ENCODE measurements around the gene TSC2.

TSC2 gene

GRCh38 chr16:2026461-2027023 is 21.2 kb upstream of the TSC2 start, which contains the start of gene NHERF2:
TSS of gene NHERF2 (plus strand) at chr16:2026902. CDS start at chr16:2027006, 104 bp downstream.
- peaks cover 17 to 48% (median 42%) of the 10 kb centered on the region in 11 experiments for H3K27me3 ChIP-seq
- H3K4me1 ChIP-seq, result peaks cover 34 to 83% (median 63%) of the 10 kb centered on the region in 10 experiments
- H3K4me3 ChIP-seq, result peak within 1 kb of the TSS; percentile 63 to 80 (median 67)
- peak within 1 kb of the TSS; percentile 58 to 80 (median 76) for H3K9ac ChIP-seq
- H3K4me2 ChIP-seq, result peak within 1 kb of the TSS; percentile 96 to 98 (median 97)
- no peaks in the 10 kb centered on the region for H3K36me3 ChIP-seq
- H4K20me1 ChIP-seq, result peaks cover 0 to 24% (median 14%) of the 10 kb centered on the region in 11 experiments; a peak in 15 of 22 replicates
- no peaks in the 10 kb centered on the region for H3K9me3 ChIP-seq (replicated peaks in 1 of 11)
- H3K27ac ChIP-seq, result peak within 1 kb of the TSS in 8 of 11 experiments; percentile 10 to 53 (median 40); a peak in 9 of 22 replicates
- TF ChIP-seq Cebpa-rat (IDR thresholded peaks at IDR 0.05), result no peak

- Histone ChIP-seq H3K27ac (peak overlapping the region in 8 of 11 experiments; percentile 10 to 53 (median 40); a peak in 9 of 22 replicates), H3K9me3 (replicated peaks in 1 of 11) (no peaks in the 10 kb centered on the region), H3K4me2 (peak overlapping the region; percentile 96 to 98 (median 97)), H4K20me1 (peaks cover 0 to 24% (median 14%) of the 10 kb centered on the region in 11 experiments; a peak in 15 of 22 replicates), H3K4me3 (peak overlapping the region; percentile 63 to 80 (median 67)), H3K4me1 (peaks cover 41 to 90% (median 70%) of the 10 kb centered on the region in 10 experiments), H3K36me3 (no peaks in the 10 kb centered on the region), H3K9ac (peak overlapping the region; percentile 58 to 80 (median 76)), H3K27me3 (peaks cover 15 to 42% (median 37%) of the 10 kb centered on the region in 11 experiments; a peak in 20 of 22 replicates)
- no peak for TF ChIP-seq Cebpa-rat (IDR thresholded peaks at IDR 0.05)
Observed at GRCh38 chr16:2027024-2028010, 20.5 kb upstream of the TSC2 start.

DNA sequence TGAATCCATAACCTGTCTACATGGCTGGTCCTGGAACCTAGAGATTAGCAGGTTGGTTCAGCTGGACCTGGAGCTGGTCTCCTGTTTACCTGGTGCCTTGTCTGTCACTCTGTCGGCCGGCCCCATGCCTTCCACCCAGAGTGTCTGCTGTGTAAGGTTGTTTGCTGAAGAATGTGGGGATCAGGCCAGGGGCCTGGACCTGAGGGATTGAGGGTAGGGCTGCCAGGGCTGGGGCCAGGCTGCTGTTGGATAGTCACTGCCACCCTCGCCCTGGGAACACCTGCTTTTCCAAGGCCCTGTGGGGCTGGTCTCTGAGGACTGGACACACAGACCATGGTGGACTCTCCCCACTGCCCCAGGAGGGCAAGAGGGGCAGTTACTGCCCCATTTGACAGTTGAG is 19.6 kb upstream of the TSC2 start:
- Histone ChIP-seq H3K4me2 (peak overlapping the region; percentile 96 to 98 (median 97); a peak in 21 of 22 replicates), H3K9me3 (replicated peaks in 1 of 11) (no peaks in the 10 kb centered on the region), H3K36me3 (no peaks in the 10 kb centered on the region), H3K4me1 (peaks cover 49 to 91% (median 73%) of the 10 kb centered on the region in 10 experiments), H4K20me1 (peaks cover 0 to 24% (median 14%) of the 10 kb centered on the region in 11 experiments; a peak in 15 of 22 replicates), H3K27ac (no peak overlapping the region), H3K9ac (peak overlapping the region in 4 of 11 experiments; percentile 20 to 79 (median 72); a peak in 2 of 22 replicates), H3K4me3 (peak overlapping the region in 5 of 10 experiments; percentile 63 to 80 (median 70); a peak in 6 of 20 replicates), H3K27me3 (peaks cover 15 to 42% (median 37%) of the 10 kb centered on the region in 11 experiments; a peak in 20 of 22 replicates)
- no peak for TF ChIP-seq Cebpa-rat (IDR thresholded peaks at IDR 0.05)

DNA sequence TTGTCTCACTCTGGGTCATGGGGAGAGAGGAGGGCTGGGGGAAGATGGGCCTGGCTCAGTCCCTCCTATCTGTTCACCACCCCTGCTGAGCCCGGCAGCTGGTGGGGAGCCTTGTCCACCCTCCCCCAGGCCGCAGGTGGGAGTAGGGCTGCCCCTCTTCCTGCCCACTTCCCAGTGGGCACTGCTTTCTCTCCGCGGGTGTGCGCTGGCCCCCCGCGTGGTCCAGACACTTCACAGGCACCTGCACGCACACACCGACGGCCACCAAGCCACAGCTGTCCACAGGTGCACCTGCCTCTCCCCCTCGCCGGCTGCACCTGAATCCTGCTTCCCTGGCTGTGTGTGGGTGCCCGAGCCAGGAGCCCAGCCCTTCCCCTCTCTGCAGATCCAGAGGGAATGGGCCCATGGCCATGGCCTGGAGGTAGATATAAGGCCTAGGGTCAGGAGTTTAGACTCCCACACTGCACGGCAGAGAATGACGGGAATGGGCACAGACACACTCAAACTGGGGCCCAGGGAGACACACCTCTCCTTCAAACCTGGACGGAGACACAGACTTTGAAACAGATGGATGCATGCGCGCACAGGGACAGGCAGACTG is 19.1 kb upstream of the TSC2 start:
- TF ChIP-seq Cebpa-rat (IDR thresholded peaks at IDR 0.05), result no peak
- Histone ChIP-seq H3K27ac (no peak overlapping the region), H3K27me3 (peaks cover 15 to 42% (median 37%) of the 10 kb centered on the region in 11 experiments; a peak in 20 of 22 replicates), H3K4me2 (peak overlapping the region in 10 of 11 experiments; percentile 96 to 98 (median 96); a peak in 16 of 22 replicates), H3K4me3 (no peak overlapping the region), H4K20me1 (peaks cover 0 to 24% (median 14%) of the 10 kb centered on the region in 11 experiments; a peak in 15 of 22 replicates), H3K9ac (peak overlapping the region in 2 of 11 experiments; percentile 20 to 76; a peak in 1 of 22 replicates), H3K36me3 (no peaks in the 10 kb centered on the region), H3K9me3 (replicated peaks in 1 of 11) (no peaks in the 10 kb centered on the region), H3K4me1 (peaks cover 51 to 92% (median 74%) of the 10 kb centered on the region in 10 experiments)

DNA sequence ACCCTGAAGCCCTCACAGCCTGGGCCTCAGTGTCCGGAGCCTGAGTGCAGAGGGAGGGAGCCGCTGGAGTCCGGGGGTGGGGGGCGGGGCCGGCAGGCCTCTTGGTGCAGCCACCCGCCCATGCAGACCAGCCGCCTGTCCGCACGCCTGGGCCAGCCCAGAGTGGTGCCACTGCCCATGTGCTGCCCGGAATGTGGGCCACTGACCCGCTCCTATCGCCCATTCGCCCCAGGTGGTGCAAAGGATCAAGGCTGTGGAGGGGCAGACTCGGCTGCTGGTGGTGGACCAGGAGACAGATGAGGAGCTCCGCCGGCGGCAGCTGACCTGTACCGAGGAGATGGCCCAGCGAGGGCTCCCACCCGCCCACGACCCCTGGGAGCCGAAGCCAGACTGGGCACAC is 18.4 kb upstream of the TSC2 start:
- H4K20me1 ChIP-seq, result peaks cover 0 to 24% (median 14%) of the 10 kb centered on the region in 11 experiments; a peak in 15 of 22 replicates
- TF ChIP-seq Cebpa-rat (IDR thresholded peaks at IDR 0.05), result no peak
- peaks cover 15 to 42% (median 37%) of the 10 kb centered on the region in 11 experiments; a peak in 20 of 22 replicates for H3K27me3 ChIP-seq
- no peak overlapping the region for H3K4me3 ChIP-seq
- H3K9ac ChIP-seq, result no peak overlapping the region
- H3K9me3 ChIP-seq (replicated peaks in 1 of 11), result no peaks in the 10 kb centered on the region
- H3K36me3 ChIP-seq, result no peaks in the 10 kb centered on the region
- peak overlapping the region in 1 of 11 experiments; percentile 96; a peak in 1 of 22 replicates for H3K4me2 ChIP-seq
- H3K4me1 ChIP-seq, result peaks cover 50 to 92% (median 73%) of the 10 kb centered on the region in 10 experiments
- H3K27ac ChIP-seq, result no peak overlapping the region

- H3K27me3 ChIP-seq, result peaks cover 15 to 41% (median 36%) of the 10 kb centered on the region in 11 experiments; a peak in 20 of 22 replicates
- H3K4me3 ChIP-seq, result no peak overlapping the region
- H3K9ac ChIP-seq, result peak overlapping the region in 3 of 11 experiments; percentile 20 to 30 (median 26); a peak in 1 of 22 replicates
- peaks cover 0 to 25% (median 14%) of the 10 kb centered on the region in 11 experiments; a peak in 15 of 22 replicates for H4K20me1 ChIP-seq
- no peak for TF ChIP-seq Cebpa-rat (IDR thresholded peaks at IDR 0.05)
- H3K9me3 ChIP-seq (replicated peaks in 1 of 11), result no peaks in the 10 kb centered on the region
- no peak overlapping the region for H3K27ac ChIP-seq
- H3K4me2 ChIP-seq, result peak overlapping the region in 6 of 11 experiments; percentile 7 to 100 (median 98); a peak in 7 of 22 replicates
- H3K36me3 ChIP-seq, result no peaks in the 10 kb centered on the region
- H3K4me1 ChIP-seq, result peaks cover 55 to 91% (median 77%) of the 10 kb centered on the region in 10 experiments
Observed at GRCh38 chr16:2030036-2030435, 17.7 kb upstream of the TSC2 start.

DNA sequence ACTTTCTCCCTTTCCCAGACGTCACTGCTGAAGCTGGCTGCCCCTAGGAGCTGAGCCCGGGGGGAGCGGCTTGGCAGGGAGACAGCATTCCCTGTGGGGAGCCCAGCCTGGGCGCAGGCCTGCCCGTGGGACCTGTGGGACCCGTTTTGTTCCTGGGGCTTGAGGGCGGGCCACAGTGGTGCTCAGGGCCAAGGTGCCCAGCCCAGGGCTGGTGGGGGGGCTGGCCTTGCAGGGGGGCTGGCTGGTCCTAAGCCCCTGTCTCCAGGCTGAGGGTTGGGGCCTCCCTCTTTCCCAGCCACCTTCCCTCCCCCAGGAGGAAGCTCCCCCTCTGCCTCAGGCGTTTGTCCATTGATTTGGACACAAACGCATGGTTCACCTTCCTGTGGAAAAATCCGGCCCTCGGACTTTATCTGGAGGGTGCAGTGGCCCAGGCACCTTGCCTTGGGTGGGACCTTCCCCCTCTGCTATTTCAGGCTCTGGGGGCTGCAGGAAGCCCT is 16.7 kb upstream of the TSC2 start:
- Histone ChIP-seq H3K27ac (peak overlapping the region in 6 of 11 experiments; percentile 2 to 78 (median 20); a peak in 7 of 22 replicates), H3K9ac (peak overlapping the region in 6 of 11 experiments; percentile 14 to 52 (median 28); a peak in 9 of 22 replicates), H3K36me3 (peaks cover 0 to 5% (median 0%) of the 10 kb centered on the region in 11 experiments; a peak in 1 of 22 replicates), H3K27me3 (peaks cover 11 to 30% (median 26%) of the 10 kb centered on the region in 11 experiments; a peak in 20 of 22 replicates), H3K9me3 (replicated peaks in 1 of 11) (no peaks in the 10 kb centered on the region), H3K4me1 (peaks cover 63 to 91% (median 84%) of the 10 kb centered on the region in 10 experiments), H4K20me1 (peaks cover 0 to 36% (median 14%) of the 10 kb centered on the region in 11 experiments; a peak in 15 of 22 replicates), H3K4me3 (no peak overlapping the region), H3K4me2 (peak overlapping the region; percentile 89 to 100 (median 98); a peak in 20 of 22 replicates)
- TF ChIP-seq Cebpa-rat (IDR thresholded peaks at IDR 0.05), result no peak
